ENCODE measurements around the gene FOLR1.

DNA sequence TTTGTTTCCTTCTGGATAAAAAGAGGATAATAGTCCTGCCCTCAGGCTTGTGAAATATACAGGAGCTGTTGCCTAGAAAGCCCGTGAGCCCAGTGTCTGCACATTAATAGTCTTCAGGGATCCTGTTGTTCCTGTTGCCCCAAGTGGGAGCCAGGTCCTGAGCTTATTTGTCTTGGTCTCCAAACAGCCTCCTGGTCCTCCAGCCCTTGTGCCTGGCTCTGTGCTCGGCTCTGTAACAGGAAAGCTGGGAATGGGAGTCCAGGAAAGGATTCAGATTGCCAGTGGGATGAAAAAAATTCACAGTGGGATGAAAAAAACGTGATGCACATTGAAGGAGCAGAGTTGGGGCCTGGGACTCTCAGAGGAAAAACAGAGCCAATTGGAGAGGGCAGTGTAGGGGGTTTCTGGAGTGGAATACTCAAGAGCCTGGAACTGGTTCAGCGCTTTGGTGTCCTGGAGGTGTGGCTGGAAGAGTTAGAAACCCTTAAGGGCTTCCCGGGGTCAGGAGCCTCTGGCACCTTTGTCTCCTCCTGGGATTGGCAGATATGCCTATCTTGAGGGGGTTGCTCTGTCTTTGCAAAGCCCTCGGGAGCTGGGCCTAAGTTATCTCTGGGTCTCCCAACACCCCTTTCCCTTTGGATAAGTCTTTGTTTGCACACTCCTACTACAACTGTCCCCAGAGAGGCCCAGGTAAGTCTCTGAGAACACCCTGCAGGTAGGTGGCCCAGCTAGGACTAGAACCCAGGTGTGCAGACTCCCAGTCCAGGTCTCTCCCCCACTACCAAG, 30.4 kb downstream of the FOLR1 start:
- TF ChIP-seq TCF12 (IDR thresholded peaks at IDR 0.05; ENCODE audit: low read depth) (no peak), RAD21 (IDR thresholded peaks at IDR 0.05; ENCODE audit: low read depth) (no peak), CEBPB (IDR thresholded peaks at IDR 0.05) (no peak), TAF1 (IDR thresholded peaks at IDR 0.05; ENCODE audit: low read depth) (no peak), YY1 (IDR thresholded peaks at IDR 0.05; ENCODE audit: low read depth) (no peak)
- TF ChIP-seq, protein P1, sequence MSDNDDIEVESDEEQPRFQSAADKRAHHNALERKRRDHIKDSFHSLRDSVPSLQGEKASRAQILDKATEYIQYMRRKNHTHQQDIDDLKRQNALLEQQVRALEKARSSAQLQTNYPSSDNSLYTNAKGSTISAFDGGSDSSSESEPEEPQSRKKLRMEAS (IDR thresholded peaks at IDR 0.05) = no peak
